ENCODE results near the gene HIP1. TPM values are rescaled to one million over a fixed set of nuclear protein-coding genes. Genes with fewer than 3 reads are reported as not detected.

HIP1 gene
- total RNA-seq, 1 experiment from 2014 or later: 32.0 TPM

DNA sequence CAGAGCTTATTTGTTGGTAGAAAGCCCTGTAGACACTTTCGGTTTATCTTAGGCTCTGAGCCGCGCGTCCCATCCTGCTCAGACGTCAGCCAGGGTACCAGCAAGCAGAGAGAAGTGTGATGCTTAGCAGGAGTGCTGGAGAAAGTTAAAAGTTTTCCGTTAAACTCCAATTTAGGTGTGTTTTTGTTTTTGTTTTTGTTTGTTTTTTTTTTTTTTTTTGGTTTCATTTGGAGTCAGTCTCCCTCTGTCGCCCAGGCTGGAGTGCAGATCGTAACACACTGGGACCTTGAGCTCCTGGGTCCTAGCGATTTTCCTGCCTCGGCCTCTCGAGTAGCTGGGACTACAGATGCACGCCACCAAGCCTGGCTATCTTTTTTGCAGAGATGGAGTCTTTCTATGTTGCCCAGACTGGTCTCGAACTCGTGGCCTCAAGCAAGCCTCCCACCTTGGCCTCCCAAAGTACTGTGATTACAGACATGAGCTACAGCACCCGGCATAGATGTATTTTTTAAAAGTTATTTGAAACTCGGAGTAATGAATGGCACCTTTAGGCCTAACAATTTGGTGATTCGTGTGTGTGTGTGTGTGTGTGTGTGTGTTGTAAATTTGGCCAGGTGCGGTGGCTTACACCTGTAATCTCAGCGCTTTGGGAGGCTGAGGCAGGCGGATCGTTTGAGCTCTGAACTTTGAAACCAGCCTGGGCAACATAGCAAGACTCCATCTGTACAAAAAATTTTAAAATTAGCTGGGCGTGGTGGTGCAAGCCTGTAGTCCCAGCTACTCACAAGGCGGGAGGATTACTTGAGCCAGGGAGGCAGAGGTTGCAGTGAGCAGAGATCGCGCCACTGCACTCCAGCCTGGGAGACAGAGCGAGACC, 1.3 kb upstream of the HIP1 start:
- Histone ChIP-seq H3K9me3 (ENCODE audit: insufficient read depth, low read depth) (no peaks in the 10 kb centered on the region), H3K9me2 (ENCODE audit: insufficient read depth) (no peaks in the 10 kb centered on the region), H3K27me3 (ENCODE audit: insufficient read depth, low read depth) (no peaks in the 10 kb centered on the region), H3K36me3 (ENCODE audit: low read depth) (no peaks in the 10 kb centered on the region), H3K27ac (no peak overlapping the region), H3K4me2 (peak overlapping the region; percentile 88), H4K20me1 (ENCODE audit: insufficient read depth) (no peaks in the 10 kb centered on the region), H3K79me2 (ENCODE audit: low read depth) (no peaks in the 10 kb centered on the region), H2AFZ (peak overlapping the region; percentile 90), H3K4me1 (replicated peaks; ENCODE audit: insufficient read depth) (0 out of 2 replicates have a peak, but pooled peaks cover 3% of the 10 kb centered on the region), H3K4me3 (peak overlapping the region; percentile 88), H3F3A (ENCODE audit: insufficient read depth, low read depth) (peaks cover 18% of the 10 kb centered on the region; the same call in 1 of the 2 replicates)
- no peak for DNase-seq
- TF ChIP-seq, protein P1, sequence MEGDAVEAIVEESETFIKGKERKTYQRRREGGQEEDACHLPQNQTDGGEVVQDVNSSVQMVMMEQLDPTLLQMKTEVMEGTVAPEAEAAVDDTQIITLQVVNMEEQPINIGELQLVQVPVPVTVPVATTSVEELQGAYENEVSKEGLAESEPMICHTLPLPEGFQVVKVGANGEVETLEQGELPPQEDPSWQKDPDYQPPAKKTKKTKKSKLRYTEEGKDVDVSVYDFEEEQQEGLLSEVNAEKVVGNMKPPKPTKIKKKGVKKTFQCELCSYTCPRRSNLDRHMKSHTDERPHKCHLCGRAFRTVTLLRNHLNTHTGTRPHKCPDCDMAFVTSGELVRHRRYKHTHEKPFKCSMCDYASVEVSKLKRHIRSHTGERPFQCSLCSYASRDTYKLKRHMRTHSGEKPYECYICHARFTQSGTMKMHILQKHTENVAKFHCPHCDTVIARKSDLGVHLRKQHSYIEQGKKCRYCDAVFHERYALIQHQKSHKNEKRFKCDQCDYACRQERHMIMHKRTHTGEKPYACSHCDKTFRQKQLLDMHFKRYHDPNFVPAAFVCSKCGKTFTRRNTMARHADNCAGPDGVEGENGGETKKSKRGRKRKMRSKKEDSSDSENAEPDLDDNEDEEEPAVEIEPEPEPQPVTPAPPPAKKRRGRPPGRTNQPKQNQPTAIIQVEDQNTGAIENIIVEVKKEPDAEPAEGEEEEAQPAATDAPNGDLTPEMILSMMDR (conservative IDR thresholded peaks at IDR 0.05): no peak
- TF ChIP-seq EZH2 (IDR thresholded peaks at IDR 0.05; ENCODE audit: low read depth): no peak
- ChIA-PET POLR2A (ENCODE audit: unreplicated experiment) (interaction anchor here (0.5 to 0.7 kb wide), 3 partner anchors 106 to 450 kb away, joined by 3 to 16 read pairs (median 4); no protein-coding TSS in a partner anchor), CTCF (interaction anchor here (0.6 to 0.7 kb wide), 4 partner anchors 8 to 259 kb away, joined by 3 to 4 read pairs (median 3); no protein-coding TSS in a partner anchor)
- BruUV-seq (replicated peaks): no TSS peak
- intact Hi-C loops (cut with micrococcal nuclease; ENCODE audit: unreplicated experiment): loop anchor here (10.0 kb wide), 1 partner anchor 205 kb away; no protein-coding TSS in a partner anchor

DNA sequence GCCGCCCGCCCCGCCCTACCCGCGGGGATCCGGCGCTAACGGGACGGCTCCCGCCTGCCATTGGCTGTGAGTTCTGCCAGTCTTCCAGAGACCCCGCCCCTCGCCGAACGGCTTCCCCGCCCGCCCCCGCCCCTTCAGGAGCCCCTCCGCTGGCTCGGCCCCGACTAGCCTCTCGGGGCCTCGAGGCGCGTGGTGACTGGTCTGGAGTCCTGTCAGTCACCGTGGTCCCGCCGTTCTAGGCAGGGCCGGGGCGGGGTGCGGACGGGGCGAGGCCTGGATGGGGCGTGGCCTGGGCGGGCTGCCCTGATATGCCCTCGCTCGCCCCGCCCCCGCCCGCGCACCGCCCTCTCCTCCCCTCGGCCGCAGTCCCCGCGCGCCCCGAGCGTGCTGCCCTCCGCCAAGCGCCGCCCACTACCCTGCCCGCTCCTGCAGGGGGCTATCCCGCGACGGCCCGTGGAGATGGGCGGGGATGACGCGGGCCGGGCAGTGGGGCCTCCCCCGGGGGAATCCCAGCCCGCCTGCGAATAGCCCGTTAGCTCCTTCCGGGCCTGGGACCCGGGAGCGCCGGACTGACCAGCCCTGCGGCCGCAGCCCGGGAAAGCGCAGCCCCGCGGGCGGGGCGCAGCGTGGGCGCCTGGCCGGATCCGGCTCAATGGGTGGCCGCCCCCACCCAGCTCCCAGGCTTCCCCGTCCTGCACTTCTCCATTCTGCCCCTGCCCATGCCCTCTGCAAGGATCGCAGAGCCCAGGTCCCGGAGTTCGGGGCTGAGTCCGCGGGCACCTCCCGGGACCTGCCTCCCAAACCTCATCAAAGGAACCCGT, 444 bp upstream of the HIP1 start:
- Histone ChIP-seq H3K4me1 (replicated peaks; ENCODE audit: insufficient read depth) (0 out of 2 replicates have a peak, but pooled peaks cover 3% of the 10 kb centered on the region), H3F3A (ENCODE audit: insufficient read depth, low read depth) (peaks cover 18% of the 10 kb centered on the region; the same call in 1 of the 2 replicates), H3K4me2 (peak overlapping the region; percentile 99), H3K27ac (no peak overlapping the region), H3K79me2 (ENCODE audit: low read depth) (no peaks in the 10 kb centered on the region), H2AFZ (peak overlapping the region; percentile 94), H3K9me2 (ENCODE audit: insufficient read depth) (no peaks in the 10 kb centered on the region), H3K9me3 (ENCODE audit: insufficient read depth, low read depth) (no peaks in the 10 kb centered on the region), H3K36me3 (ENCODE audit: low read depth) (no peaks in the 10 kb centered on the region), H3K27me3 (ENCODE audit: insufficient read depth, low read depth) (no peaks in the 10 kb centered on the region), H4K20me1 (ENCODE audit: insufficient read depth) (no peaks in the 10 kb centered on the region), H3K4me3 (peak overlapping the region; percentile 88)
- TF ChIP-seq, protein P1 (conservative IDR thresholded peaks at IDR 0.05): no peak
- no peak for TF ChIP-seq EZH2 (IDR thresholded peaks at IDR 0.05; ENCODE audit: low read depth)
- ChIA-PET POLR2A (ENCODE audit: unreplicated experiment) (interaction anchor here (0.5 to 1.2 kb wide), 4 partner anchors 105 to 626 kb away, joined by 3 to 16 read pairs (median 4); no protein-coding TSS in a partner anchor), CTCF (interaction anchor here (0.6 kb wide), 4 partner anchors 18 to 260 kb away, joined by 3 read pairs; no protein-coding TSS in a partner anchor)
- BruUV-seq (replicated peaks): no TSS peak
- DNase-seq: peak; percentile 89 to 100
- intact Hi-C loops (cut with micrococcal nuclease; ENCODE audit: unreplicated experiment): loop anchor here (10.0 kb wide), 1 partner anchor 204 kb away; no protein-coding TSS in a partner anchor

All from PC-9 (cell line).